Liver (tissue), 3 donors: ENCODE data around the gene TXNDC17.

Experiments
- CTCF ChIP-seq: fragments of 150-350 bp; IDR thresholded peaks from 2 replicates; pipeline ENCODE4 v1.5.1; 2017; ENCODE audit warnings: improper control_type of control experiment, low read depth, low read length; ENCODE audit not compliant: missing input control
- FOXA1 ChIP-seq: IDR thresholded peaks from 2 replicates; pipeline ENCODE4 v1.6.1; 2016; ENCODE audit warnings: antibody characterized with exemption
- GABPA ChIP-seq, 2 donors: IDR thresholded peaks in 1 of 2; conservative IDR thresholded peaks in 1 of 2; 2 replicates each; pipeline ENCODE4 v1.6.1; 2016; ENCODE audit warnings: antibody characterized with exemption in 2 of 2, mild to moderate bottlenecking in 1 of 2, moderate library complexity in 1 of 2
- REST ChIP-seq: IDR thresholded peaks from 2 replicates; pipeline ENCODE4 v1.6.1; 2016; ENCODE audit warnings: antibody characterized with exemption, mild to moderate bottlenecking
- RXRA ChIP-seq, 2 donors: IDR thresholded peaks; 2 replicates each; pipeline ENCODE4 v1.6.1; 2017 to 2018; ENCODE audit warnings: antibody characterized with exemption in 2 of 2, mild to moderate bottlenecking in 1 of 2
- SP1 ChIP-seq: IDR thresholded peaks from 2 replicates; pipeline ENCODE4 v1.6.1; 2018; ENCODE audit warnings: antibody characterized with exemption, mild to moderate bottlenecking
- TAF1 ChIP-seq: conservative IDR thresholded peaks from 2 replicates; pipeline ENCODE4 v1.6.1; 2016; ENCODE audit warnings: antibody characterized with exemption, mild to moderate bottlenecking
- donor health status: healthy.
- donor health status: healthy.

- no peak for TF ChIP-seq REST
- no peak for TF ChIP-seq CTCF
- no peak for TF ChIP-seq SP1
- TF ChIP-seq TAF1 = no peak
- no peak for TF ChIP-seq FOXA1
- no peak for TF ChIP-seq GABPA (IDR thresholded peaks at IDR 0.05 in 1 of 2, conservative IDR thresholded peaks at IDR 0.05 in 1 of 2)
- TF ChIP-seq RXRA (IDR thresholded peaks at IDR 0.05) = no peak
Measured at GRCh38 chr17:6670571-6670970, 29.7 kb downstream of the TXNDC17 start.
